Measurements from ENCODE around the gene ZG16B.

GRCh38 chr16:2815299-2815771 lies 14.8 kb upstream of the ZG16B start:
- no peak for TF ChIP-seq CTCF (conservative IDR thresholded peaks at IDR 0.05 in 1 of 2, IDR thresholded peaks at IDR 0.05 in 1 of 2; ENCODE audit: extremely low read depth in 1 of 2, insufficient read depth in 1 of 2, low read depth in 1 of 2, low read length in 2 of 2)
- TF ChIP-seq EZH2 (IDR thresholded peaks at IDR 0.05; ENCODE audit: borderline replicate concordance, low read length), result no peak

Measured in mammary epithelial cell (primary cell).